RWPE2 (cell line): Measurements from ENCODE around the gene PRC1.

Experiments
- ATAC-seq: fragments of 200-7000 bp; cut with Tn5 transposase; 3 replicates; pipeline ENCODE4 v1.9.1; 2021; ENCODE audit warnings: low read depth
- DNase-seq: peaks from one replicate; pipeline ENCODE4 v3.0.0-alpha.2; 2020; ENCODE audit warnings: low spot score
- H3K27ac ChIP-seq: fragments of 450-650 bp; 2 replicates; pipeline ENCODE4 v1.5.1; 2017; ENCODE audit warnings: mild to moderate bottlenecking; ENCODE audit not compliant: poor library complexity, severe bottlenecking
- H3K27me3 ChIP-seq: fragments of 250-450 bp; sonication (Bioruptor Pico); 2 replicates; pipeline ENCODE4 v1.5.1; 2021; ENCODE audit warnings: mild to moderate bottlenecking, moderate library complexity; ENCODE audit not compliant: insufficient read depth, poor library complexity, severe bottlenecking
- H3K36me3 ChIP-seq: fragments of 250-450 bp; sonication (Bioruptor Pico); 2 replicates; pipeline ENCODE4 v1.5.1; 2020; ENCODE audit warnings: low read depth, mild to moderate bottlenecking, moderate library complexity
- H3K4me1 ChIP-seq: fragments of 250-450 bp; sonication (Bioruptor Pico); 2 replicates; pipeline ENCODE4 v1.5.1; 2021; ENCODE audit warnings: mild to moderate bottlenecking, moderate library complexity; ENCODE audit not compliant: insufficient read depth, poor library complexity, severe bottlenecking
- H3K4me3 ChIP-seq: fragments of 250-450 bp; sonication (Bioruptor Pico); 2 replicates; pipeline ENCODE4 v1.5.1; 2021; ENCODE audit warnings: mild to moderate bottlenecking, moderate library complexity; ENCODE audit not compliant: severe bottlenecking
- H3K9me3 ChIP-seq: fragments of 250-450 bp; sonication (Bioruptor Pico); 2 replicates; pipeline ENCODE4 v1.5.1; 2021; ENCODE audit warnings: mild to moderate bottlenecking, moderate library complexity; ENCODE audit not compliant: severe bottlenecking
- TF ChIP-seq, protein P1 (sequence below): fragments of 450-650 bp; IDR thresholded peaks from one replicate; pipeline ENCODE4 v1.5.1; 2017; ENCODE audit warnings: mild to moderate bottlenecking, moderate library complexity; ENCODE audit not compliant: poor library complexity, severe bottlenecking

Gene PRC1, protein sequence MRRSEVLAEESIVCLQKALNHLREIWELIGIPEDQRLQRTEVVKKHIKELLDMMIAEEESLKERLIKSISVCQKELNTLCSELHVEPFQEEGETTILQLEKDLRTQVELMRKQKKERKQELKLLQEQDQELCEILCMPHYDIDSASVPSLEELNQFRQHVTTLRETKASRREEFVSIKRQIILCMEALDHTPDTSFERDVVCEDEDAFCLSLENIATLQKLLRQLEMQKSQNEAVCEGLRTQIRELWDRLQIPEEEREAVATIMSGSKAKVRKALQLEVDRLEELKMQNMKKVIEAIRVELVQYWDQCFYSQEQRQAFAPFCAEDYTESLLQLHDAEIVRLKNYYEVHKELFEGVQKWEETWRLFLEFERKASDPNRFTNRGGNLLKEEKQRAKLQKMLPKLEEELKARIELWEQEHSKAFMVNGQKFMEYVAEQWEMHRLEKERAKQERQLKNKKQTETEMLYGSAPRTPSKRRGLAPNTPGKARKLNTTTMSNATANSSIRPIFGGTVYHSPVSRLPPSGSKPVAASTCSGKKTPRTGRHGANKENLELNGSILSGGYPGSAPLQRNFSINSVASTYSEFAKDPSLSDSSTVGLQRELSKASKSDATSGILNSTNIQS

DNA sequence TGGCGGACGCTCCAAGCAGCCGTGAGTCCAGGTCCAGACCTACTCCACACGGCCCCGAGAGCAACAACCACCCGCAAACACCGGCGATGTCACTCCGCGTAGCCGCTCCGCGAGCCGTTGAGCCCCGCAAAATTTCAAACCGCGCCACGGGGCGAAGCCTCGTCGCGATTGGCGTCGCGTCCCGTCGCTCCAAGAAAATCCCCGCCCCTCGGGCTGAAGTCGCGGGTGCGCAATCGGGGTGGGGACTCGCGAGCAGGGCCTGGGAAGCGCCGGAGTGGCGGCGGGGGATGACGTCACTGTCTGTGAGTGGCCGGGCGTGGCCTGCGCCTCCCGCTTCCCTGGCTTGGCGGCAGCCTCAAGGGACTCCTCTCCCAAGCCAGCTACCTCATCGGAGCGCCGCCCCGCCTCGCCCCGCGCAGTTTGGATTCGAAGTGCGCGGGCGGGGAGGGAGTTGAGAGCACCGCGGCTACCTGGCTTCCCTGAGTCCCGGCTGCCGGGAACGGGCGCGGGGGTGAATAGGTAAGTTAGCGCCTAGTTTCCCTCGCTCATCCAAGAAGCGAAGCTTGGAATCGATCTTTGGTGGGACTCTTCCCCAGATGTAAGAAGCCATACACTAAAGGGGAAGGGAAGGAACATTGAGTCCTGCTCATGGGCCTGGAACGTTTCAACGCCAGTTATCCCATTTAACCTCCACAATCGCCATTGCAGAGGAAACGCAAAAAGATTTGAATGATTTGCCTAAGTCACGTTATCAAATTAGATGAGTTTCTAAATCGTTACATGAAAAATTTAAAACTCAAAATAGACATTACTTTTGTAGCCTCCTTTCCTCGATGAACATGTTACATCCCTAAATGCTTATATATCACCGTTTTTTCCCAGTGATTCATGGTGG lies at the start of gene PRC1:
Gene PRC1, minus strand, starts transcription at position 119 of the 895 bp plus-strand sequence. Its CDS starts 118 bp downstream, at position 1.
- H3K4me3 ChIP-seq = peak within 1 kb of the TSS; percentile 91
- H3K36me3 ChIP-seq = peaks cover 38% of the 10 kb centered on the region
- H3K4me1 ChIP-seq = peaks cover 13% of the 10 kb centered on the region
- H3K9me3 ChIP-seq = no peaks in the 10 kb centered on the region
- peak within 1 kb of the TSS; percentile 64 for H3K27ac ChIP-seq
- peak; percentile 100 for DNase-seq
- H3K27me3 ChIP-seq = no peaks in the 10 kb centered on the region
- peak; percentile 96 for ATAC-seq
- TF ChIP-seq, protein P1, sequence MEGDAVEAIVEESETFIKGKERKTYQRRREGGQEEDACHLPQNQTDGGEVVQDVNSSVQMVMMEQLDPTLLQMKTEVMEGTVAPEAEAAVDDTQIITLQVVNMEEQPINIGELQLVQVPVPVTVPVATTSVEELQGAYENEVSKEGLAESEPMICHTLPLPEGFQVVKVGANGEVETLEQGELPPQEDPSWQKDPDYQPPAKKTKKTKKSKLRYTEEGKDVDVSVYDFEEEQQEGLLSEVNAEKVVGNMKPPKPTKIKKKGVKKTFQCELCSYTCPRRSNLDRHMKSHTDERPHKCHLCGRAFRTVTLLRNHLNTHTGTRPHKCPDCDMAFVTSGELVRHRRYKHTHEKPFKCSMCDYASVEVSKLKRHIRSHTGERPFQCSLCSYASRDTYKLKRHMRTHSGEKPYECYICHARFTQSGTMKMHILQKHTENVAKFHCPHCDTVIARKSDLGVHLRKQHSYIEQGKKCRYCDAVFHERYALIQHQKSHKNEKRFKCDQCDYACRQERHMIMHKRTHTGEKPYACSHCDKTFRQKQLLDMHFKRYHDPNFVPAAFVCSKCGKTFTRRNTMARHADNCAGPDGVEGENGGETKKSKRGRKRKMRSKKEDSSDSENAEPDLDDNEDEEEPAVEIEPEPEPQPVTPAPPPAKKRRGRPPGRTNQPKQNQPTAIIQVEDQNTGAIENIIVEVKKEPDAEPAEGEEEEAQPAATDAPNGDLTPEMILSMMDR = no peak

DNA sequence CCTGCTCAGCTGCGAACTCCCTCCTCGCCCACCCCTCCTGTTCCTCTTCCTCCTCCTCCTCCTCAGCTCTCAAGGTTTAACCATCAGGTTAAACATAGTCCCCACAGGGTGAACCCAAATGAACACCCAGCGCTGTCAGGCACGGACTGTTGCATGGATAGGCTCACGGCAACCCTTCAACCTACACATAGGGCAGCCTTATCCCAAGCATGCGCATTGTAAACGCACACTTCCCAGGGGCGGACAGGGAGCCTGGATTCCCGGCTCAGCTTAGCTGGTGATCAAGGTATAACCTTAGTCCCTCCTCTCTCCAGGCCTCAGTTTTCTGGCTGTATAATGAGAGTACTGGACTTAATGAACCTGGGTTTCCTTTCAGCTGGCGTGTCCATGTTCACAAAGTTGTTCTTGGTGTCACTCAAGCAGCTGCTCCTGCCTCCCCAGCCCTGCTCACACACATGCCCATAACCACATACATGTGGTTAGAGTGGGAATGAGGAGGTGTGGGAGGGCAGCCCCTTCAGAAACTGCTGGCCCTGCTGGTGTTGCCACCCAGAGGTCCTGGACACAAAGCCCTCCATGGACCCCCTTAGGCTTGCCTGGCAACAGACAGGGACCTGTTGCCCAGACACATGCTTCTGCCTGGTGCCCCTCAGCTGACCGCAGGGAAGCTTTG lies 49.0 kb upstream of the PRC1 start:
- Histone ChIP-seq H3K9me3 (no peaks in the 10 kb centered on the region), H3K27me3 (no peaks in the 10 kb centered on the region), H3K27ac (no peak overlapping the region), H3K4me3 (no peak overlapping the region), H3K4me1 (no peaks in the 10 kb centered on the region), H3K36me3 (no peaks in the 10 kb centered on the region)
- DNase-seq (no peak), ATAC-seq (no peak)
- TF ChIP-seq, protein P1 = no peak

DNA sequence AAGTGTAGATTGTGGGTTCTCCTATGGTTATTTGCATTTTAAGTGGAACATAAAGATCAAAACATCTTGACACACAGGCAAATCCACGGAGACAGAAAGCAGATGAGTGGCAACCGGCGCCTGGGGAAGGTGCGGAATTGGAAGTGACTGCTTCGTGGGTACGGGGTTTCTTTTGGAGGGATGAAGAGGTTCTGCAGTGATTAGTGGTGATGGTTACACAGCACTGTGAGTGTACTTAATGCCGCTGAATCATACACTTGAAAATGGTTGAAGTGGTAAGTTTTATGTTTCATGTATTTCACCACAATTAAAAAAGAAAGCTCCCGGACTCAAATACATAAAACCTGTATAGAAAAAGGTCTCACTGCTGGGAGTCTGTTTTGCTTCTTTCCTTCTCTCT lies 46.5 kb upstream of the PRC1 start:
- TF ChIP-seq, protein P1 = no peak
- H3K27me3 ChIP-seq = no peaks in the 10 kb centered on the region
- H3K4me1 ChIP-seq = no peaks in the 10 kb centered on the region
- H3K9me3 ChIP-seq = no peaks in the 10 kb centered on the region
- H3K4me3 ChIP-seq = no peak overlapping the region
- H3K27ac ChIP-seq = no peak overlapping the region
- ATAC-seq (no peak), DNase-seq (no peak)
- no peaks in the 10 kb centered on the region for H3K36me3 ChIP-seq

DNA sequence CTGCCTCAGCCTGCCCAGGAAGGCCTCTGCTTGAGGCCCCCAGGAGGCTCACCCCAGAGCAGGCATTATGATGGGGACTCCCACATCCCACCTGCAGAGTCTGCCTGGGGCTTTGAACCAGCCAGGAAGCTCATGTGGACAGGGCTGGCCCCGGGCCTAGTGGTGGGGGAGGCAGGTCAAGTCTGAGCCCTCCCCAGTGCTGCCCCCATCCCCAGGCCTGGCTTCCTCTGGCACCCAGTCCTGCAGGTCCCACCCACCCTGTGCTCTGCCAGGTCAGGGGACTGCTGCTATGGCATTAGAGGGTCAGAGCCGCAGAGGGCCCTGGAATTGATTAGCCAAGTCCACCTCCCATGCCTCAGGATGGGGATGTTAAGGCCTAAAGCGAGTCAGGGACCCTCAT lies 45.7 kb upstream of the PRC1 start:
- TF ChIP-seq, protein P1 = no peak
- DNase-seq (no peak), ATAC-seq (no peak)
- Histone ChIP-seq H3K4me3 (no peak overlapping the region), H3K9me3 (no peaks in the 10 kb centered on the region), H3K27ac (no peak overlapping the region), H3K27me3 (no peaks in the 10 kb centered on the region), H3K4me1 (no peaks in the 10 kb centered on the region), H3K36me3 (no peaks in the 10 kb centered on the region)
